Measurements from ENCODE around the gene MYL3. TPM values are rescaled to one million over a fixed set of nuclear protein-coding genes. Genes with fewer than 3 reads are reported as not detected.

The MYL3 gene
- total and polyA plus RNA-seq, 2 experiments from 2014 or later: 2,390 to 3,027 TPM

- Histone ChIP-seq H3K27ac (peak overlapping the region; percentile 66), H3K36me3 (peaks cover 14% of the 10 kb centered on the region), H3K9me3 (ENCODE audit: low read depth) (no peaks in the 10 kb centered on the region), H3K27me3 (no peaks in the 10 kb centered on the region), H3K4me3 (no peak overlapping the region), H3K4me1 (ENCODE audit: low read depth) (peaks cover 9% of the 10 kb centered on the region)
- DNase-seq (ENCODE audit: low read depth in 1 of 2, low spot score in 1 of 2): no peak
- no peak for TF ChIP-seq CTCF (IDR thresholded peaks at IDR 0.05; ENCODE audit: low read depth, low read length)
These were observed 12.8 kb downstream of the MYL3 start for GRCh38 chr3:46850468-46850779.

GRCh38 chr3:46849686-46850467, 13.4 kb downstream of the MYL3 start:
- Histone ChIP-seq H3K4me3 (no peak overlapping the region), H3K4me1 (ENCODE audit: low read depth) (peaks cover 11% of the 10 kb centered on the region), H3K27me3 (no peaks in the 10 kb centered on the region), H3K27ac (peak overlapping the region; percentile 66), H3K9me3 (ENCODE audit: low read depth) (no peaks in the 10 kb centered on the region), H3K36me3 (peaks cover 9% of the 10 kb centered on the region)
- TF ChIP-seq CTCF (IDR thresholded peaks at IDR 0.05; ENCODE audit: low read depth, low read length): no peak
- no peak for DNase-seq (ENCODE audit: low read depth in 1 of 2, low spot score in 1 of 2)

- H3K9me3 ChIP-seq (ENCODE audit: low read depth): no peaks in the 10 kb centered on the region
- no peak overlapping the region for H3K4me3 ChIP-seq
- peak overlapping the region; percentile 66 for H3K27ac ChIP-seq
- no peaks in the 10 kb centered on the region for H3K27me3 ChIP-seq
- peaks cover 11% of the 10 kb centered on the region for H3K4me1 ChIP-seq (ENCODE audit: low read depth)
- no peak for DNase-seq (ENCODE audit: low read depth in 1 of 2, low spot score in 1 of 2)
- no peak for TF ChIP-seq CTCF (IDR thresholded peaks at IDR 0.05; ENCODE audit: low read depth, low read length)
- peaks cover 11% of the 10 kb centered on the region for H3K36me3 ChIP-seq
These were observed 14.1 kb downstream of the MYL3 start for GRCh38 chr3:46849045-46849631.

GRCh38 chr3:46848271-46849044, 14.8 kb downstream of the MYL3 start:
- peak in 1 of 2 donors; percentile 98 for DNase-seq (ENCODE audit: low read depth in 1 of 2, low spot score in 1 of 2)
- no peaks in the 10 kb centered on the region for H3K27me3 ChIP-seq
- TF ChIP-seq CTCF (IDR thresholded peaks at IDR 0.05; ENCODE audit: low read depth, low read length): peak; percentile 83

GRCh38 chr3:46847744-46848143, 15.5 kb downstream of the MYL3 start:
- Histone ChIP-seq H3K27me3 (no peaks in the 10 kb centered on the region), H3K4me1 (ENCODE audit: low read depth) (peaks cover 11% of the 10 kb centered on the region), H3K4me3 (no peak overlapping the region), H3K9me3 (ENCODE audit: low read depth) (no peaks in the 10 kb centered on the region), H3K36me3 (peaks cover 14% of the 10 kb centered on the region), H3K27ac (peak overlapping the region; percentile 66)
- no peak for TF ChIP-seq CTCF (IDR thresholded peaks at IDR 0.05; ENCODE audit: low read depth, low read length)
- no peak for DNase-seq (ENCODE audit: low read depth in 1 of 2, low spot score in 1 of 2)

More at GRCh38 chr3:46848271-46849044, 14.8 kb downstream of the MYL3 start:
- Histone ChIP-seq H3K4me3 (no peak overlapping the region), H3K36me3 (peaks cover 14% of the 10 kb centered on the region), H3K4me1 (ENCODE audit: low read depth) (peaks cover 11% of the 10 kb centered on the region), H3K9me3 (ENCODE audit: low read depth) (no peaks in the 10 kb centered on the region), H3K27ac (peak overlapping the region; percentile 66)

Data from cardiac muscle cell (in vitro differentiated cells and primary cell).